C4-2B (cell line): Measurements from ENCODE around the gene CCDC97.

Source experiments
- ZFX ChIP-seq: fragments of 450-650 bp; IDR thresholded peaks from 2 replicates; pipeline ENCODE4 v1.6.1; 2017
- TF ChIP-seq, protein P1 (sequence below): fragments of 450-650 bp; conservative IDR thresholded peaks from 2 replicates; pipeline ENCODE4 v1.5.1; 2017; ENCODE audit warnings: mild to moderate bottlenecking

DNA sequence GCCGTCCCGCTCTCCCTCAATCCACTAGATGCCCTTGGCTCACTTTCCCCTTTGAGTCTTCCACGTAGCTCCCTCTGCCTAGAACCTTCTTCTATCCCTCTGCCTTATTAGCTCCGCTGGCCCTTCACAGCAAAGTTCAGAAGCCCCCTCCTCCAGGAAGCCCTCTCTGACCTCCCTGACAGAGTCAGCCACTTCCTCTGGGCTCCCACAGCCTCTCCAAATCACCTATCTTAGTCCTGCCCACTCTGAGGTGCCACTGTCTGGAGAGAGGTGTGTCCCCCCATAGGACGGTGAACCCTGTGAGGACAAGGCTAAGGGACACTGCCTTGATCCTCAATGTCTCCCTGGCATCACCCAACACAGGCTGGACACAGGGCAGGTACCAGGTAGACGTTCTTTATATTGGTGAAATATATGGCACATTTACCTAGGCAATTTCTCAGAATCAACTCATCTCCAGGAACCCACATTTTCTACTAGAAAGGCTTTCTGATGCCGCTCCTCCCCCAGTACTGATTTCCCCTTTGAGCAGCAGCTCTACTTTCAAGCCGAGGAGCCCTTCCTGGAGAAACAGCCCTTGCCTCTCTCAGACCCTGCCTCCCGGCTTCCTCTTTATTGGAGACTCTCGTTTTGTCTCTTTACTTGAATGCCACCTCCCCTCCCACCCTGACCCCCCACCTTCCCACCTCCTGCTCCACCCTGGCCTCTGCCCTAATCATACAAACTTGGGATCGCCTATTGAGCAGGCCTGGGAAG, 47.2 kb downstream of the CCDC97 start:
- TF ChIP-seq, protein P1, sequence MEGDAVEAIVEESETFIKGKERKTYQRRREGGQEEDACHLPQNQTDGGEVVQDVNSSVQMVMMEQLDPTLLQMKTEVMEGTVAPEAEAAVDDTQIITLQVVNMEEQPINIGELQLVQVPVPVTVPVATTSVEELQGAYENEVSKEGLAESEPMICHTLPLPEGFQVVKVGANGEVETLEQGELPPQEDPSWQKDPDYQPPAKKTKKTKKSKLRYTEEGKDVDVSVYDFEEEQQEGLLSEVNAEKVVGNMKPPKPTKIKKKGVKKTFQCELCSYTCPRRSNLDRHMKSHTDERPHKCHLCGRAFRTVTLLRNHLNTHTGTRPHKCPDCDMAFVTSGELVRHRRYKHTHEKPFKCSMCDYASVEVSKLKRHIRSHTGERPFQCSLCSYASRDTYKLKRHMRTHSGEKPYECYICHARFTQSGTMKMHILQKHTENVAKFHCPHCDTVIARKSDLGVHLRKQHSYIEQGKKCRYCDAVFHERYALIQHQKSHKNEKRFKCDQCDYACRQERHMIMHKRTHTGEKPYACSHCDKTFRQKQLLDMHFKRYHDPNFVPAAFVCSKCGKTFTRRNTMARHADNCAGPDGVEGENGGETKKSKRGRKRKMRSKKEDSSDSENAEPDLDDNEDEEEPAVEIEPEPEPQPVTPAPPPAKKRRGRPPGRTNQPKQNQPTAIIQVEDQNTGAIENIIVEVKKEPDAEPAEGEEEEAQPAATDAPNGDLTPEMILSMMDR: no peak
- TF ChIP-seq ZFX: no peak
